LHCN-M2 (cell line): Measurements from ENCODE around the gene ZGPAT. TPM values are rescaled to one million over a fixed set of nuclear protein-coding genes. Genes with fewer than 3 reads are reported as not detected.
"Not testable (repeated sequence)": the region's sequence is repeated elsewhere in the genome, so short reads cannot be mapped to it uniquely, and the experiment has no call there.

Experiments used
- DNase-seq: peaks from one replicate; pipeline ENCODE4 v3.0.0-alpha.2; 2012; ENCODE audit warnings: low read depth
- total RNA-seq: library from RNA; depleted of rRNA; stranded (reverse); fragments of >200 nt; gene quantifications from 2 replicates; pipeline ENCODE4 v1.2.3, GENCODE V29; 2014

ZGPAT gene
- total RNA-seq, 1 experiment from 2014 or later = 40.1 TPM

- no peak for DNase-seq
These were observed 57.4 kb downstream of the ZGPAT start for GRCh38 chr20:63765082-63765873.

GRCh38 chr20:63765902-63766301 is 58.1 kb downstream of the ZGPAT start:
- DNase-seq = no peak

- no peak for DNase-seq
These were observed 59.0 kb downstream of the ZGPAT start for GRCh38 chr20:63766695-63767426.

GRCh38 chr20:63767456-63767855 is 59.6 kb downstream of the ZGPAT start:
- no peak for DNase-seq

GRCh38 chr20:63767886-63768285 is 60.0 kb downstream of the ZGPAT start:
- no peak for DNase-seq

GRCh38 chr20:63768591-63769515 is 61.0 kb downstream of the ZGPAT start:
- DNase-seq = no peak

GRCh38 chr20:63769891-63770474 is 62.1 kb downstream of the ZGPAT start:
- no peak for DNase-seq

GRCh38 chr20:63771046-63771707 is 63.3 kb downstream of the ZGPAT start:
- no peak for DNase-seq

GRCh38 chr20:63772781-63773518 is 65.1 kb downstream of the ZGPAT start:
- no peak for DNase-seq

- no peak for DNase-seq
These were observed 65.9 kb downstream of the ZGPAT start for GRCh38 chr20:63773571-63774241.

- no peak for DNase-seq
These were observed 66.5 kb downstream of the ZGPAT start for GRCh38 chr20:63774306-63774705.

- no peak for DNase-seq
These were observed 67.5 kb downstream of the ZGPAT start for GRCh38 chr20:63775096-63775978.

- DNase-seq = not testable (repeated sequence)
These were observed 69.0 kb downstream of the ZGPAT start for GRCh38 chr20:63776875-63777274.

- no peak for DNase-seq
These were observed 69.8 kb downstream of the ZGPAT start for GRCh38 chr20:63777614-63778013.

- peak; percentile 60 for DNase-seq
These were observed 70.4 kb downstream of the ZGPAT start for GRCh38 chr20:63778034-63778752.

- no peak for DNase-seq
These were observed 71.0 kb downstream of the ZGPAT start for GRCh38 chr20:63778857-63779256.

- no peak for DNase-seq
These were observed 73.3 kb downstream of the ZGPAT start for GRCh38 chr20:63781181-63781580.

- DNase-seq = no peak
These were observed 74.2 kb downstream of the ZGPAT start for GRCh38 chr20:63782051-63782471.
